Measurements from ENCODE around the gene KCND3. TPM values are rescaled to one million over a fixed set of nuclear protein-coding genes. Genes with fewer than 3 reads are reported as not detected.

KCND3 gene
- total RNA-seq, 1 donor from 2014 or later = 8.1 TPM

GRCh38 chr1:112011202-112011601 is 21.7 kb upstream of the KCND3 start:
- peaks cover 7% of the 10 kb centered on the region for H3K4me1 ChIP-seq
- no peak overlapping the region for H3K4me3 ChIP-seq
- no peak for DNase-seq (ENCODE audit: extremely low spot score in 2 of 2)
- TF ChIP-seq POLR2A (IDR thresholded peaks at IDR 0.05) (no peak), POLR2AphosphoS5 (IDR thresholded peaks at IDR 0.05; ENCODE audit: insufficient read depth in 1 of 2, low read depth in 1 of 2) (no peak)
- TF ChIP-seq, protein P1, sequence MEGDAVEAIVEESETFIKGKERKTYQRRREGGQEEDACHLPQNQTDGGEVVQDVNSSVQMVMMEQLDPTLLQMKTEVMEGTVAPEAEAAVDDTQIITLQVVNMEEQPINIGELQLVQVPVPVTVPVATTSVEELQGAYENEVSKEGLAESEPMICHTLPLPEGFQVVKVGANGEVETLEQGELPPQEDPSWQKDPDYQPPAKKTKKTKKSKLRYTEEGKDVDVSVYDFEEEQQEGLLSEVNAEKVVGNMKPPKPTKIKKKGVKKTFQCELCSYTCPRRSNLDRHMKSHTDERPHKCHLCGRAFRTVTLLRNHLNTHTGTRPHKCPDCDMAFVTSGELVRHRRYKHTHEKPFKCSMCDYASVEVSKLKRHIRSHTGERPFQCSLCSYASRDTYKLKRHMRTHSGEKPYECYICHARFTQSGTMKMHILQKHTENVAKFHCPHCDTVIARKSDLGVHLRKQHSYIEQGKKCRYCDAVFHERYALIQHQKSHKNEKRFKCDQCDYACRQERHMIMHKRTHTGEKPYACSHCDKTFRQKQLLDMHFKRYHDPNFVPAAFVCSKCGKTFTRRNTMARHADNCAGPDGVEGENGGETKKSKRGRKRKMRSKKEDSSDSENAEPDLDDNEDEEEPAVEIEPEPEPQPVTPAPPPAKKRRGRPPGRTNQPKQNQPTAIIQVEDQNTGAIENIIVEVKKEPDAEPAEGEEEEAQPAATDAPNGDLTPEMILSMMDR (IDR thresholded peaks at IDR 0.05) = no peak
- H3K27ac ChIP-seq = no peak overlapping the region
- no peaks in the 10 kb centered on the region for H3K36me3 ChIP-seq
- intact Hi-C loops (cut with DNase I) = no loop called here
- H3K27me3 ChIP-seq = no peaks in the 10 kb centered on the region
- no peaks in the 10 kb centered on the region for H3K9me3 ChIP-seq

- Histone ChIP-seq H3K4me3 (no peak overlapping the region), H3K9me3 (no peaks in the 10 kb centered on the region), H3K27ac (no peak overlapping the region), H3K27me3 (no peaks in the 10 kb centered on the region), H3K36me3 (no peaks in the 10 kb centered on the region), H3K4me1 (peaks cover 7% of the 10 kb centered on the region)
- intact Hi-C loops (cut with DNase I) = no loop called here
- no peak for DNase-seq (ENCODE audit: extremely low spot score in 2 of 2)
- TF ChIP-seq POLR2A (IDR thresholded peaks at IDR 0.05) (no peak), POLR2AphosphoS5 (IDR thresholded peaks at IDR 0.05; ENCODE audit: insufficient read depth in 1 of 2, low read depth in 1 of 2) (no peak)
- TF ChIP-seq, protein P1 (IDR thresholded peaks at IDR 0.05) = no peak
Observed at GRCh38 chr1:112007169-112007568, 17.7 kb upstream of the KCND3 start.

GRCh38 chr1:112006416-112007025 is 17.1 kb upstream of the KCND3 start:
- H3K4me1 ChIP-seq = peaks cover 5% of the 10 kb centered on the region
- no peak overlapping the region for H3K27ac ChIP-seq
- no peaks in the 10 kb centered on the region for H3K27me3 ChIP-seq
- H3K4me3 ChIP-seq = no peak overlapping the region
- DNase-seq (ENCODE audit: extremely low spot score in 2 of 2) = no peak
- no peaks in the 10 kb centered on the region for H3K36me3 ChIP-seq
- intact Hi-C loops (cut with DNase I) = no loop called here
- H3K9me3 ChIP-seq = no peaks in the 10 kb centered on the region
- TF ChIP-seq, protein P1 (IDR thresholded peaks at IDR 0.05) = no peak
- TF ChIP-seq POLR2AphosphoS5 (IDR thresholded peaks at IDR 0.05; ENCODE audit: insufficient read depth in 1 of 2, low read depth in 1 of 2) = no peak
- TF ChIP-seq POLR2A (IDR thresholded peaks at IDR 0.05) = no peak

DNA sequence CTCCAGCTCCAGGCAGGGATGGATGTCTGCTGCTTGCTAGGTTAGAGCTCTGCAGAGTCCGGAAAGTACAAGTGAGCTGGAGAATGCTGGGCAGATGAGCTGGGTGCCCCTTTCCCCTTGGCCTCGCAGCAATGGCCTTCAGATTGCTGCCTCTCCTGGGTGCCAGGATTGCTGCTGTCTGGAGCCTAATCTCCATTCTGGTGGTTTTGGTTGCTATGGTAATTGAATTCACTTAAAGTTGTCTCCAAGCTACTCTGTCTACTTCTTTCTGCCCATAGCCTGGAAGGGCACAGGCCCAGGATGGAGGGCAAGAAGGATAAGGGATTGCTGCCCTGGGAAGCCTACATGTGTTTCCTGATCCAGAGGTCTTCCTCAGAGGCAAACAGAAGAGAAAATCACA is 14.6 kb upstream of the KCND3 start:
- H3K27ac ChIP-seq = no peak overlapping the region
- no peak overlapping the region for H3K4me3 ChIP-seq
- no peak for DNase-seq (ENCODE audit: extremely low spot score in 2 of 2)
- intact Hi-C loops (cut with DNase I) = no loop called here
- TF ChIP-seq, protein P1 (IDR thresholded peaks at IDR 0.05) = no peak
- TF ChIP-seq POLR2A (IDR thresholded peaks at IDR 0.05) (no peak), POLR2AphosphoS5 (IDR thresholded peaks at IDR 0.05; ENCODE audit: insufficient read depth in 1 of 2, low read depth in 1 of 2) (no peak)
- no peaks in the 10 kb centered on the region for H3K36me3 ChIP-seq
- H3K27me3 ChIP-seq = no peaks in the 10 kb centered on the region
- no peaks in the 10 kb centered on the region for H3K4me1 ChIP-seq
- H3K9me3 ChIP-seq = no peaks in the 10 kb centered on the region

DNA sequence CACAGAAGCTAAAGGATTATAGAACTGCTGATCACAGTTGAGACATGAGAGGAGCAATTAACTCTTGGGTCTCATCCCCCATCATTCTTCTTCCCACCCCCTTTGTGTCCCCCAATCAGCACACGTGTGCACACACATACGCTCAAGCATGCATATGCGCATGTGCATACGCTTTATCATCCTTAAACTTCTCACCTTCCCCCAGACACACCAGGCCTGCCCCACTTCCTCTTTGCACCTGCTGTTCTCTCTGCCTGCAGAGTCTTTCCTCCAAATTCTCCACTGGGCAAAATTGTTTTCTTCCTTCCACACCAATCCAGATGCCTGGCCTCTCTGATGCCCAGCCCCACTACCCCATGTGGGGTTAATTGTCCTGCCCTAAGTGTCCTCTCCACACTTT is 13.0 kb upstream of the KCND3 start:
- DNase-seq (ENCODE audit: extremely low spot score in 2 of 2) = no peak
- Histone ChIP-seq H3K27me3 (no peaks in the 10 kb centered on the region), H3K4me3 (no peak overlapping the region), H3K27ac (no peak overlapping the region), H3K4me1 (no peaks in the 10 kb centered on the region), H3K9me3 (no peaks in the 10 kb centered on the region), H3K36me3 (no peaks in the 10 kb centered on the region)
- intact Hi-C loops (cut with DNase I) = no loop called here
- TF ChIP-seq, protein P1 (IDR thresholded peaks at IDR 0.05) = no peak
- no peak for TF ChIP-seq POLR2A (IDR thresholded peaks at IDR 0.05)
- TF ChIP-seq POLR2AphosphoS5 (IDR thresholded peaks at IDR 0.05; ENCODE audit: insufficient read depth in 1 of 2, low read depth in 1 of 2) = no peak
